ENCODE data around the gene HTR6.

Gene HTR6

GRCh38 chr1:19643602-19644394 is 20.9 kb upstream of the HTR6 start, which contains the start of gene NBL1:
Gene NBL1 (plus strand): TSS chr1:19644311. CDS start chr1:19655031, 10,720 bp downstream.
- Histone ChIP-seq H3K27me3 (ENCODE audit: insufficient read depth, low read length, poor library complexity) (no peaks in the 10 kb centered on the region), H3K9ac (ENCODE audit: low read depth, low read length) (no peak within 1 kb of the TSS), H4K20me1 (ENCODE audit: insufficient read depth, low read length) (no peaks in the 10 kb centered on the region; the same call in 1 of the 2 replicates), H3K27ac (ENCODE audit: low read length) (no peak within 1 kb of the TSS), H3K4me2 (ENCODE audit: insufficient read depth, low read length) (no peak within 1 kb of the TSS), H3K79me2 (ENCODE audit: insufficient read depth, low read length) (no peaks in the 10 kb centered on the region), H3K9me3 (ENCODE audit: insufficient read depth, low read length, severe bottlenecking) (no peaks in the 10 kb centered on the region), H3K4me1 (ENCODE audit: insufficient read depth, low read length) (no peaks in the 10 kb centered on the region), H2AFZ (ENCODE audit: low read depth, low read length) (no peak within 1 kb of the TSS), H3K36me3 (ENCODE audit: insufficient read depth, low read length) (no peaks in the 10 kb centered on the region), H3K4me3 (ENCODE audit: low read depth in 1 of 2, low read length in 2 of 2) (no peak within 1 kb of the TSS)
- TF ChIP-seq EZH2 (IDR thresholded peaks at IDR 0.05; ENCODE audit: borderline replicate concordance, low read depth, low read length, severe bottlenecking) = no peak
- TF ChIP-seq, protein P1, sequence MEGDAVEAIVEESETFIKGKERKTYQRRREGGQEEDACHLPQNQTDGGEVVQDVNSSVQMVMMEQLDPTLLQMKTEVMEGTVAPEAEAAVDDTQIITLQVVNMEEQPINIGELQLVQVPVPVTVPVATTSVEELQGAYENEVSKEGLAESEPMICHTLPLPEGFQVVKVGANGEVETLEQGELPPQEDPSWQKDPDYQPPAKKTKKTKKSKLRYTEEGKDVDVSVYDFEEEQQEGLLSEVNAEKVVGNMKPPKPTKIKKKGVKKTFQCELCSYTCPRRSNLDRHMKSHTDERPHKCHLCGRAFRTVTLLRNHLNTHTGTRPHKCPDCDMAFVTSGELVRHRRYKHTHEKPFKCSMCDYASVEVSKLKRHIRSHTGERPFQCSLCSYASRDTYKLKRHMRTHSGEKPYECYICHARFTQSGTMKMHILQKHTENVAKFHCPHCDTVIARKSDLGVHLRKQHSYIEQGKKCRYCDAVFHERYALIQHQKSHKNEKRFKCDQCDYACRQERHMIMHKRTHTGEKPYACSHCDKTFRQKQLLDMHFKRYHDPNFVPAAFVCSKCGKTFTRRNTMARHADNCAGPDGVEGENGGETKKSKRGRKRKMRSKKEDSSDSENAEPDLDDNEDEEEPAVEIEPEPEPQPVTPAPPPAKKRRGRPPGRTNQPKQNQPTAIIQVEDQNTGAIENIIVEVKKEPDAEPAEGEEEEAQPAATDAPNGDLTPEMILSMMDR (IDR thresholded peaks at IDR 0.05; ENCODE audit: borderline replicate concordance, extremely low read depth, low read length, poor library complexity, severe bottlenecking) = no peak
- ATAC-seq (ENCODE audit: insufficient read depth, low read depth) = no peak
- DNase-seq = no peak

- ATAC-seq (ENCODE audit: insufficient read depth, low read depth) = no peak
- TF ChIP-seq, protein P1 (IDR thresholded peaks at IDR 0.05; ENCODE audit: borderline replicate concordance, extremely low read depth, low read length, poor library complexity, severe bottlenecking) = no peak
- no peak for TF ChIP-seq EZH2 (IDR thresholded peaks at IDR 0.05; ENCODE audit: borderline replicate concordance, low read depth, low read length, severe bottlenecking)
These were observed 20.3 kb upstream of the HTR6 start for GRCh38 chr1:19644395-19644680.

GRCh38 chr1:19644681-19645410 is 19.8 kb upstream of the HTR6 start:
- Histone ChIP-seq H3K4me2 (ENCODE audit: insufficient read depth, low read length) (no peak overlapping the region), H2AFZ (ENCODE audit: low read depth, low read length) (no peak overlapping the region), H3K4me1 (ENCODE audit: insufficient read depth, low read length) (no peaks in the 10 kb centered on the region), H3K27me3 (ENCODE audit: insufficient read depth, low read length, poor library complexity) (no peaks in the 10 kb centered on the region), H3K36me3 (ENCODE audit: insufficient read depth, low read length) (no peaks in the 10 kb centered on the region), H3K9ac (ENCODE audit: low read depth, low read length) (no peak overlapping the region), H4K20me1 (ENCODE audit: insufficient read depth, low read length) (no peaks in the 10 kb centered on the region; the same call in 1 of the 2 replicates), H3K27ac (ENCODE audit: low read length) (no peak overlapping the region), H3K4me3 (ENCODE audit: low read depth in 1 of 2, low read length in 2 of 2) (no peak overlapping the region), H3K9me3 (ENCODE audit: insufficient read depth, low read length, severe bottlenecking) (no peaks in the 10 kb centered on the region), H3K79me2 (ENCODE audit: insufficient read depth, low read length) (no peaks in the 10 kb centered on the region)
- no peak for TF ChIP-seq EZH2 (IDR thresholded peaks at IDR 0.05; ENCODE audit: borderline replicate concordance, low read depth, low read length, severe bottlenecking)
- TF ChIP-seq, protein P1 (IDR thresholded peaks at IDR 0.05; ENCODE audit: borderline replicate concordance, extremely low read depth, low read length, poor library complexity, severe bottlenecking) = no peak
- no peak for ATAC-seq (ENCODE audit: insufficient read depth, low read depth)
- no peak for DNase-seq

More at GRCh38 chr1:19644395-19644680, 20.3 kb upstream of the HTR6 start:
- H3K9ac ChIP-seq (ENCODE audit: low read depth, low read length) = no peak overlapping the region
- no peaks in the 10 kb centered on the region for H3K27me3 ChIP-seq (ENCODE audit: insufficient read depth, low read length, poor library complexity)
- H4K20me1 ChIP-seq (ENCODE audit: insufficient read depth, low read length) = no peaks in the 10 kb centered on the region; the same call in 1 of the 2 replicates
- no peaks in the 10 kb centered on the region for H3K4me1 ChIP-seq (ENCODE audit: insufficient read depth, low read length)
- no peak for DNase-seq
- no peaks in the 10 kb centered on the region for H3K9me3 ChIP-seq (ENCODE audit: insufficient read depth, low read length, severe bottlenecking)
- no peaks in the 10 kb centered on the region for H3K36me3 ChIP-seq (ENCODE audit: insufficient read depth, low read length)
- no peak overlapping the region for H3K27ac ChIP-seq (ENCODE audit: low read length)
- H2AFZ ChIP-seq (ENCODE audit: low read depth, low read length) = no peak overlapping the region
- no peak overlapping the region for H3K4me3 ChIP-seq (ENCODE audit: low read depth in 1 of 2, low read length in 2 of 2)
- H3K79me2 ChIP-seq (ENCODE audit: insufficient read depth, low read length) = no peaks in the 10 kb centered on the region
- no peak overlapping the region for H3K4me2 ChIP-seq (ENCODE audit: insufficient read depth, low read length)

Measured in DND-41 (cell line).